Tibial artery (tissue), 4 donors: ENCODE measurements around the gene FZD7.

Source experiments
- DNase-seq, 2 donors: peaks; one replicate each; pipeline ENCODE4 v3.0.0-alpha.2; 2019
- H3K27ac ChIP-seq, 2 donors: fragments of 200-600 bp; sonication (generic) in 1 of 2; 1 replicate in 1 of 2; 2 replicates in 1 of 2; pipeline ENCODE4 v1.5.1; 2018 to 2019; ENCODE audit warnings: mild to moderate bottlenecking in 1 of 2
- H3K27me3 ChIP-seq, 2 donors: fragments of 200-600 bp; sonication (generic) in 1 of 2; one replicate each; pipeline versions ENCODE4 v1.5.1 to v1.6.0; 2016 to 2019
- H3K36me3 ChIP-seq, 3 donors: fragments of 200-600 bp; sonication (generic) in 2 of 3; one replicate each; pipeline ENCODE4 v1.5.1; 2016 to 2019; ENCODE audit warnings: mild to moderate bottlenecking in 2 of 3
- H3K4me1 ChIP-seq, 4 donors: fragments of 200-600 bp; sonication (generic) in 2 of 4; 1 replicate in 3 of 4; 2 replicates in 1 of 4; pipeline ENCODE4 v1.5.1; 2016 to 2019
- H3K4me3 ChIP-seq, 2 donors: fragments of 200-600 bp; sonication (generic) in 1 of 2; 1 replicate in 1 of 2; 2 replicates in 1 of 2; pipeline ENCODE4 v1.5.1; 2018 to 2019; ENCODE audit warnings: mild to moderate bottlenecking in 2 of 2
- H3K9me3 ChIP-seq, 3 donors: fragments of 200-600 bp; sonication (generic) in 1 of 3; one replicate each; pipeline ENCODE4 v1.5.1; 2016 to 2019
- CTCF ChIP-seq, 2 experiments: fragments of 200-600 bp in 1 of 2; fragments of 450-650 bp in 1 of 2; IDR thresholded peaks; one replicate each; pipeline ENCODE4 v1.5.1; 2017 to 2019; ENCODE audit warnings: antibody characterized with exemption in 2 of 2, mild to moderate bottlenecking in 1 of 2, moderate library complexity in 1 of 2
- intact Hi-C: fragments of 100-400 bp; cut with DNase I; formaldehyde crosslinking; loops from one replicate; pipeline ENCODE4 v1.15.0; 2023; ENCODE audit warnings: low total_unique reads

FZD7 gene

GRCh38 chr2:202072737-202073401, 39.2 kb downstream of the FZD7 start, which contains the start of gene KIAA2012:
Gene KIAA2012, plus strand, starts transcription at chr2:202073255. Its CDS starts 373 bp downstream, at chr2:202073628.
- Histone ChIP-seq H3K36me3 (no peaks in the 10 kb centered on the region), H3K27me3 (no peaks in the 10 kb centered on the region), H3K27ac (no peak within 1 kb of the TSS), H3K9me3 (no peaks in the 10 kb centered on the region), H3K4me1 (no peaks in the 10 kb centered on the region), H3K4me3 (no peak within 1 kb of the TSS)
- no peak for TF ChIP-seq CTCF (IDR thresholded peaks at IDR 0.05)
- intact Hi-C loops = no loop called here
- DNase-seq = no peak

GRCh38 chr2:202074324-202074723, 40.7 kb downstream of the FZD7 start:
- Histone ChIP-seq H3K4me1 (no peaks in the 10 kb centered on the region), H3K36me3 (no peaks in the 10 kb centered on the region), H3K27ac (no peak overlapping the region), H3K9me3 (no peaks in the 10 kb centered on the region), H3K4me3 (no peak overlapping the region), H3K27me3 (no peaks in the 10 kb centered on the region)
- intact Hi-C loops = no loop called here
- no peak for TF ChIP-seq CTCF (IDR thresholded peaks at IDR 0.05)
- no peak for DNase-seq

GRCh38 chr2:202079310-202079709, 45.7 kb downstream of the FZD7 start:
- intact Hi-C loops = no loop called here
- DNase-seq = no peak
- H3K27ac ChIP-seq = no peak overlapping the region

GRCh38 chr2:202084265-202084664, 50.6 kb downstream of the FZD7 start:
- DNase-seq = no peak
- H3K4me1 ChIP-seq = peaks cover 0 to 17% (median 2%) of the 10 kb centered on the region in 4 donors
- no peak for TF ChIP-seq CTCF (IDR thresholded peaks at IDR 0.05)
- H3K9me3 ChIP-seq = no peaks in the 10 kb centered on the region
- H3K4me3 ChIP-seq = no peak overlapping the region
- intact Hi-C loops = no loop called here
- H3K27ac ChIP-seq = no peak overlapping the region
- H3K27me3 ChIP-seq = no peaks in the 10 kb centered on the region
- H3K36me3 ChIP-seq = no peaks in the 10 kb centered on the region

More at GRCh38 chr2:202079310-202079709, 45.7 kb downstream of the FZD7 start:
- Histone ChIP-seq H3K36me3 (no peaks in the 10 kb centered on the region), H3K4me3 (no peak overlapping the region), H3K27me3 (no peaks in the 10 kb centered on the region), H3K9me3 (no peaks in the 10 kb centered on the region), H3K4me1 (peaks cover 0 to 5% (median 1%) of the 10 kb centered on the region in 4 donors)
- no peak for TF ChIP-seq CTCF (IDR thresholded peaks at IDR 0.05)
